GM12878 (cell line): ENCODE measurements around the gene GALNS. TPM values are rescaled to one million over a fixed set of nuclear protein-coding genes. Genes with fewer than 3 reads are reported as not detected.

Source experiments
- ATAC-seq: fragments of 200-7000 bp; cut with Tn5 transposase; 3 replicates; pipeline ENCODE4 v1.9.1; 2020; ENCODE audit warnings: mild to moderate bottlenecking, moderate library complexity
- BruUV-seq: library from RNA; stranded (reverse); fragments of 400-500 nt; replicated peaks from 2 replicates; lab custom pipeline; 2021; lab: Mats Ljungman, UMichigan
- CTCF ChIA-PET: fragments of 300-600 bp; sonication (Branson Sonifier 250); formaldehyde crosslinking; extraction: SDS; loops from one replicate; lab custom pipeline; 2021; ENCODE audit warnings: inconsistent platforms; lab: Yijun Ruan, JAX
- POLR2A ChIA-PET: fragments of 350-600 bp; formaldehyde crosslinking; extraction: SDS; loops from one replicate; lab custom pipeline; 2021; ENCODE audit warnings: inconsistent platforms; lab: Charles Lee
- RAD21 ChIA-PET: fragments of 300-600 bp; sonication (Branson Sonifier 250); formaldehyde crosslinking; loops from one replicate; lab custom pipeline; 2023; ENCODE audit warnings: antibody characterized with exemption; ENCODE audit not compliant: unreplicated experiment; lab: Charles Lee
- SMC1A ChIA-PET: fragments of 300-600 bp; sonication (Branson Sonifier 250); formaldehyde crosslinking; loops from one replicate; lab custom pipeline; 2023; ENCODE audit not compliant: unreplicated experiment, uncharacterized antibody; lab: Charles Lee
- DNase-seq: peaks from one replicate; pipeline ENCODE4 v3.0.0-alpha.2; 2011; ENCODE audit warnings: low read depth, low spot score
- FAIRE-seq: peaks from 3 replicates; lab custom pipeline; 2011; peaks lifted over from hg19 to GRCh38; lab: Jason Lieb, UNC
- H2AFZ ChIP-seq: 2 replicates; pipeline ENCODE4 v1.6.0; 2011; ENCODE audit warnings: low read depth, low read length, control low read depth; ENCODE audit not compliant: control insufficient read depth
- H3K27ac ChIP-seq: 2 replicates; pipeline ENCODE4 v1.5.1; 2011; ENCODE audit warnings: control low read depth; ENCODE audit not compliant: control insufficient read depth, insufficient read depth
- H3K27me3 ChIP-seq, 2 experiments: replicated peaks in 1 of 2; 2 replicates each; pipeline versions ENCODE4 v1.6.0 to v1.6.1; 2011; ENCODE audit warnings: low read length in 1 of 2; ENCODE audit not compliant: control insufficient read depth in 2 of 2, insufficient read depth in 2 of 2
- H3K36me3 ChIP-seq, 2 experiments: 2 replicates each; pipeline ENCODE4 v1.5.1; 2011; ENCODE audit warnings: low read length in 1 of 2; ENCODE audit not compliant: control insufficient read depth in 2 of 2, insufficient read depth in 2 of 2
- H3K4me1 ChIP-seq: 2 replicates; pipeline ENCODE4 v1.6.1; 2011; ENCODE audit warnings: mild to moderate bottlenecking, low read length, moderate library complexity, mixed read lengths; ENCODE audit not compliant: control insufficient read depth, insufficient read depth
- H3K4me2 ChIP-seq: 2 replicates; pipeline ENCODE4 v1.6.0; 2011; ENCODE audit warnings: control low read depth; ENCODE audit not compliant: control insufficient read depth, insufficient read depth
- H3K4me3 ChIP-seq: fragments of 200-600 bp; sonication (generic); 2 replicates; pipeline ENCODE4 v1.5.1; 2016
- H3K79me2 ChIP-seq: 2 replicates; pipeline ENCODE4 v1.6.0; 2011; ENCODE audit warnings: low read length; ENCODE audit not compliant: control insufficient read depth, insufficient read depth
- H3K9ac ChIP-seq: 2 replicates; pipeline ENCODE4 v1.8.0; 2011; ENCODE audit warnings: low read length, control low read depth, mixed read lengths; ENCODE audit not compliant: control insufficient read depth, insufficient read depth
- H3K9me3 ChIP-seq: replicated peaks from 3 replicates; pipeline ENCODE4 v1.5.1; 2011; ENCODE audit warnings: mild to moderate bottlenecking, low read length; ENCODE audit not compliant: control insufficient read depth, insufficient read depth
- H4K20me1 ChIP-seq: 2 replicates; pipeline ENCODE4 v1.6.0; 2011; ENCODE audit not compliant: control insufficient read depth, insufficient read depth
- BHLHE40 ChIP-seq, 2 experiments: fragments of 450-650 bp in 1 of 2; IDR thresholded peaks; 2 replicates each; pipeline ENCODE4 v1.6.1; 2011 to 2017; ENCODE audit warnings: low read depth in 2 of 2, borderline replicate concordance in 1 of 2, improper control_type of control experiment in 1 of 2, low read length in 1 of 2, mild to moderate bottlenecking in 1 of 2
- CHD2 ChIP-seq: IDR thresholded peaks from 2 replicates; pipeline ENCODE4 v1.6.1; 2011; ENCODE audit warnings: low read depth, low read length, improper control_type of control experiment, borderline replicate concordance
- CREB1 ChIP-seq: IDR thresholded peaks from 2 replicates; pipeline ENCODE4 v1.6.1; 2012; ENCODE audit warnings: low read depth, mild to moderate bottlenecking, inconsistent platforms
- EGR1 ChIP-seq, 2 experiments: IDR thresholded peaks; 1 replicate in 1 of 2; 2 replicates in 1 of 2; pipeline ENCODE4 v1.6.1; 2011 to 2012; ENCODE audit warnings: low read depth in 2 of 2, low read length in 2 of 2, borderline replicate concordance in 1 of 2, mild to moderate bottlenecking in 1 of 2, moderate library complexity in 1 of 2
- ETV6 ChIP-seq, 2 experiments: fragments of 450-650 bp in 1 of 2; IDR thresholded peaks in 1 of 2; conservative IDR thresholded peaks in 1 of 2; 2 replicates each; pipeline ENCODE4 v1.6.1; 2014; ENCODE audit warnings: antibody characterized with exemption in 1 of 2, borderline replicate concordance in 1 of 2, low read depth in 1 of 2, mild to moderate bottlenecking in 1 of 2, moderate library complexity in 1 of 2
- FOXK2 ChIP-seq: fragments of 450-650 bp; IDR thresholded peaks from 2 replicates; pipeline ENCODE4 v1.6.1; 2017; ENCODE audit warnings: mild to moderate bottlenecking, moderate library complexity
- GABPA ChIP-seq: IDR thresholded peaks from 2 replicates; pipeline ENCODE4 v1.6.1; 2014; ENCODE audit warnings: antibody characterized with exemption, low read depth, mild to moderate bottlenecking, inconsistent platforms
- IKZF2 ChIP-seq, 2 experiments: fragments of 450-650 bp; IDR thresholded peaks; 2 replicates each; pipeline ENCODE4 v1.6.1; 2017; ENCODE audit warnings: mild to moderate bottlenecking in 2 of 2, moderate library complexity in 2 of 2
- JUND ChIP-seq: IDR thresholded peaks from 2 replicates; pipeline ENCODE4 v1.6.1; 2012; ENCODE audit warnings: low read depth, mild to moderate bottlenecking, low read length, improper control_type of control experiment, moderate library complexity
- MTA2 ChIP-seq: fragments of 450-650 bp; IDR thresholded peaks from 2 replicates; pipeline ENCODE4 v1.6.1; 2016; ENCODE audit warnings: low read depth, mild to moderate bottlenecking, moderate library complexity
- POU2F2 ChIP-seq: IDR thresholded peaks from 3 replicates; pipeline ENCODE4 v1.6.1; 2011; ENCODE audit warnings: low read depth, mild to moderate bottlenecking, low read length, borderline replicate concordance
- RAD21 ChIP-seq: IDR thresholded peaks from 2 replicates; pipeline ENCODE4 v1.6.1; 2011; ENCODE audit warnings: mild to moderate bottlenecking, low read depth, low read length, moderate library complexity; ENCODE audit not compliant: insufficient read depth
- RAD51 ChIP-seq: fragments of 450-650 bp; IDR thresholded peaks from 2 replicates; pipeline ENCODE4 v1.6.1; 2016; ENCODE audit warnings: moderate library complexity, mild to moderate bottlenecking, inconsistent platforms
- SIN3A ChIP-seq: IDR thresholded peaks from 2 replicates; pipeline ENCODE4 v1.6.1; 2012; ENCODE audit warnings: low read depth, low read length, improper control_type of control experiment
- TBL1XR1 ChIP-seq: IDR thresholded peaks from 2 replicates; pipeline ENCODE4 v1.6.1; 2012; ENCODE audit warnings: low read depth, low read length, improper control_type of control experiment
- WGBS: methylation state at CpG from one replicate; pipeline ENCODE4 v1.1.6; 2016; ENCODE audit warnings: low lambda C conversion rate; ENCODE audit not compliant: insufficient replicate concordance, insufficient coverage; ENCODE audit errors: missing lambda C conversion rate; 5-methylcytosine and 5-hydroxymethylcytosine counted together
- in situ Hi-C: fragments of 300-500 bp; cut with MboI; formaldehyde crosslinking; loops from 9 replicates; pipeline ENCODE4 v1.14.3; 2018; ENCODE audit warnings: mixed read lengths
- intact Hi-C: fragments of 100-400 bp; cut with micrococcal nuclease; formaldehyde crosslinking; loops from one replicate; pipeline ENCODE4 v1.14.2; 2022; ENCODE audit not compliant: unreplicated experiment
- polyA plus RNA-seq, 11 experiments: library from polyadenylated mRNA; depleted of rRNA in 4 of 11; unstranded in 6 of 11; stranded (reverse) in 5 of 11; fragments of >200 nt; fragmentation: Nextera tagmentation in 4 of 11; fragmentation: Illumina TruSeq in 1 of 11; extraction: Ambion mirVana in 4 of 11; extraction: Trizol in 1 of 11; gene quantifications; 1 replicate in 1 of 11; 2 replicates in 10 of 11; pipeline versions ENCODE4 v1.2.1 to v1.2.3, GENCODE V29; 2011 to 2016; ENCODE audit warnings: inconsistent platforms in 2 of 11, missing spikeins in 2 of 11, low read depth in 1 of 11
- total RNA-seq, 4 experiments: library from RNA; depleted of rRNA in 3 of 4; stranded (reverse); fragments of >200 nt in 3 of 4; fragmentation: Illumina TruSeq in 1 of 4; extraction: Trizol in 1 of 4; gene quantifications; 2 replicates each; pipeline versions ENCODE4 v1.2.1 to v1.2.3, GENCODE V29; 2013 to 2021
- TF ChIP-seq, protein P1 (sequence below): fragments of 450-650 bp; IDR thresholded peaks from 2 replicates; pipeline ENCODE4 v1.6.1; 2014; ENCODE audit warnings: mild to moderate bottlenecking
- TF ChIP-seq, protein P2 (sequence below): IDR thresholded peaks from 2 replicates; pipeline ENCODE4 v1.6.1; 2011; ENCODE audit warnings: low read depth, low read length, improper control_type of control experiment, borderline replicate concordance
- TF ChIP-seq, protein P3 (sequence below): IDR thresholded peaks from 2 replicates; pipeline ENCODE4 v1.6.1; 2012; ENCODE audit warnings: low read depth, low read length, improper control_type of control experiment

The GALNS gene
- total and polyA plus RNA-seq, 10 of the 15 experiments (the other 5 are each of a cell fraction or from before 2014, with no cell fraction given) = 0.37 to 12.4 (median 5.3) TPM

DNA sequence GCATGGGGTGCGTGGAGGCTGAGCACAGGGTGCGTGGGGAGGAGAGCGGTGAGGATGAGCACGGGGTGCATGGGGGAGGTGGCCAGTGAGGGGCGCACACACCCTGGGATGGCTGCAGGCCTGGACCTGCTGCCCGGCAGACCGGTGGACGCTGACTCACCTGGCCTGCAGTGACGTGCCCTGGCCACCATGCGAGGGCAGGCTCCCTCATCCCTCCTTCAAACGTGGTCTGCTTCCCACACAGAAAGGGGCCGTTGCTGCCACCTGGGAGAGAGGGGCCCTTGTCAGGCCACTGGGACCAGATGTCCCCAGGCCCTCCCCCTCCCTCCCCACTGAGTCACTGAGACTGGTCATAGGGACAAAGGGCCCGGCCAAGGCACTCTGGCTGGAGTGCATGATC, 24.9 kb downstream of the GALNS start (continued):
- TF ChIP-seq, protein P1, sequence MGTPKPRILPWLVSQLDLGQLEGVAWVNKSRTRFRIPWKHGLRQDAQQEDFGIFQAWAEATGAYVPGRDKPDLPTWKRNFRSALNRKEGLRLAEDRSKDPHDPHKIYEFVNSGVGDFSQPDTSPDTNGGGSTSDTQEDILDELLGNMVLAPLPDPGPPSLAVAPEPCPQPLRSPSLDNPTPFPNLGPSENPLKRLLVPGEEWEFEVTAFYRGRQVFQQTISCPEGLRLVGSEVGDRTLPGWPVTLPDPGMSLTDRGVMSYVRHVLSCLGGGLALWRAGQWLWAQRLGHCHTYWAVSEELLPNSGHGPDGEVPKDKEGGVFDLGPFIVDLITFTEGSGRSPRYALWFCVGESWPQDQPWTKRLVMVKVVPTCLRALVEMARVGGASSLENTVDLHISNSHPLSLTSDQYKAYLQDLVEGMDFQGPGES = no peak
- no peak for TF ChIP-seq RAD21
- no peak for TF ChIP-seq SIN3A

DNA sequence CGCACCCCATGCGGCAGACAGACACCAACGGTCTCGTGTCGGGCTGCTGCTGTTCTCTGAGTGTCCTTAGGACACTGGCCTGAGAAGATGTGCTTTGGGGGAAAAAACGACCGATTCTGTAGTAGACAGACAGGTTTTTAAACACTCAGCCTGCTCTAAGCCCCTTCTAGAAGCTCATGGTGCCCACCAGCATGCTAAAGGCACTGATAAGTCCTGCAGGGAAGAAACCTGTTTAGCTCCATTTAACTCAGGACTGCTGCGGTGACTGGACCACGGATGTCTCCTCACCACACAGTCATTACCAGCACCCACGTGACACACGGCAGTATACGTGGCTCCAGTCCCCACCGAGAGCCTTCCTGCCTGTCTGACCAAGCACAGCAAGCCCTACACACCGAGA, 26.0 kb downstream of the GALNS start:
- DNase-seq = no peak
- Histone ChIP-seq H3K9me3 (no peaks in the 10 kb centered on the region), H3K9ac (no peak overlapping the region), H2AFZ (no peak overlapping the region), H3K4me1 (no peaks in the 10 kb centered on the region), H4K20me1 (no peaks in the 10 kb centered on the region), H3K4me2 (no peak overlapping the region), H3K27ac (no peak overlapping the region), H3K4me3 (no peak overlapping the region), H3K27me3 (no peaks in the 10 kb centered on the region), H3K79me2 (no peaks in the 10 kb centered on the region), H3K36me3 (no peaks in the 10 kb centered on the region)
- in situ Hi-C loops = no loop called here
- TF ChIP-seq CREB1 (no peak), GABPA (no peak), MTA2 (no peak), JUND (no peak), POU2F2 (no peak), FOXK2 (no peak), RAD51 (no peak), ETV6 (conservative IDR thresholded peaks at IDR 0.05 in 1 of 2, IDR thresholded peaks at IDR 0.05 in 1 of 2; ENCODE audit: borderline replicate concordance in 1 of 2, low read depth in 1 of 2) (no peak), CHD2 (no peak), IKZF2 (IDR thresholded peaks at IDR 0.05) (no peak), BHLHE40 (IDR thresholded peaks at IDR 0.05; ENCODE audit: borderline replicate concordance in 1 of 2, low read depth in 2 of 2, low read length in 1 of 2) (no peak), EGR1 (IDR thresholded peaks at IDR 0.05; ENCODE audit: borderline replicate concordance in 1 of 2, low read depth in 2 of 2, low read length in 2 of 2) (no peak), TBL1XR1 (no peak)
- TF ChIP-seq, protein P2, sequence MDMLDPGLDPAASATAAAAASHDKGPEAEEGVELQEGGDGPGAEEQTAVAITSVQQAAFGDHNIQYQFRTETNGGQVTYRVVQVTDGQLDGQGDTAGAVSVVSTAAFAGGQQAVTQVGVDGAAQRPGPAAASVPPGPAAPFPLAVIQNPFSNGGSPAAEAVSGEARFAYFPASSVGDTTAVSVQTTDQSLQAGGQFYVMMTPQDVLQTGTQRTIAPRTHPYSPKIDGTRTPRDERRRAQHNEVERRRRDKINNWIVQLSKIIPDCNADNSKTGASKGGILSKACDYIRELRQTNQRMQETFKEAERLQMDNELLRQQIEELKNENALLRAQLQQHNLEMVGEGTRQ = no peak
- TF ChIP-seq, protein P3, sequence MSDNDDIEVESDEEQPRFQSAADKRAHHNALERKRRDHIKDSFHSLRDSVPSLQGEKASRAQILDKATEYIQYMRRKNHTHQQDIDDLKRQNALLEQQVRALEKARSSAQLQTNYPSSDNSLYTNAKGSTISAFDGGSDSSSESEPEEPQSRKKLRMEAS = no peak
- no TSS peak for BruUV-seq
- intact Hi-C loops = no loop called here
- 62% methylated on average over 14 of the region's 14 CpGs for WGBS
- ATAC-seq = no peak
- RAD21 ChIA-PET = no interaction called here
- CTCF ChIA-PET = no interaction called here
- POLR2A ChIA-PET = no interaction called here
- SMC1A ChIA-PET = no interaction called here
- no peak for FAIRE-seq
